ENCODE data around the gene LPCAT3.

DNA sequence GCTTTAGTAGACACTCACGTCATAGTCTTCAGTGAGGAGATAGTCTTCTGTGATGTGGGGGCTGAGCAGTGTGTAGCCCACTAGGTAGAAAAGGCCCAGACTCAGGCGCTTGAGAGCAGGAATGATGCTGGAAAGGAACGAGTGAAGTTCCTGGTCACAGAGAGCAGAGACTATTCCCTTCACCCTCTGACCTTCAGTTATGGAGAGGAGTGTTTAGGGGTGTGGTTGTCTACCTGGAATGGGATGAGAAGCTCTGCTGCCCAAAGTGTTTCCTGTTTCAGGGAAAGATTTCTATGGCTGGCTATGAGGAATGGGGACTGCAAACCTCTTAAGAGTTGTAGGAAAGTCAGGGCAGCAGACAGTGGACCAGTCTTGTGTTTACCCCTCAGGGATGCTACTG, 38.8 kb downstream of the LPCAT3 start:
- TF ChIP-seq, protein P1, sequence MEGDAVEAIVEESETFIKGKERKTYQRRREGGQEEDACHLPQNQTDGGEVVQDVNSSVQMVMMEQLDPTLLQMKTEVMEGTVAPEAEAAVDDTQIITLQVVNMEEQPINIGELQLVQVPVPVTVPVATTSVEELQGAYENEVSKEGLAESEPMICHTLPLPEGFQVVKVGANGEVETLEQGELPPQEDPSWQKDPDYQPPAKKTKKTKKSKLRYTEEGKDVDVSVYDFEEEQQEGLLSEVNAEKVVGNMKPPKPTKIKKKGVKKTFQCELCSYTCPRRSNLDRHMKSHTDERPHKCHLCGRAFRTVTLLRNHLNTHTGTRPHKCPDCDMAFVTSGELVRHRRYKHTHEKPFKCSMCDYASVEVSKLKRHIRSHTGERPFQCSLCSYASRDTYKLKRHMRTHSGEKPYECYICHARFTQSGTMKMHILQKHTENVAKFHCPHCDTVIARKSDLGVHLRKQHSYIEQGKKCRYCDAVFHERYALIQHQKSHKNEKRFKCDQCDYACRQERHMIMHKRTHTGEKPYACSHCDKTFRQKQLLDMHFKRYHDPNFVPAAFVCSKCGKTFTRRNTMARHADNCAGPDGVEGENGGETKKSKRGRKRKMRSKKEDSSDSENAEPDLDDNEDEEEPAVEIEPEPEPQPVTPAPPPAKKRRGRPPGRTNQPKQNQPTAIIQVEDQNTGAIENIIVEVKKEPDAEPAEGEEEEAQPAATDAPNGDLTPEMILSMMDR (IDR thresholded peaks at IDR 0.05) = no peak
- TF ChIP-seq POLR2AphosphoS5 (IDR thresholded peaks at IDR 0.05) (no peak), POLR2A (IDR thresholded peaks at IDR 0.05) (no peak)
